Bronchus fibroblast of lung (primary cell): ENCODE data around the gene LAMC3. TPM values are rescaled to one million over a fixed set of nuclear protein-coding genes. Genes with fewer than 3 reads are reported as not detected.

Experiments used
- total RNA-seq: library from RNA; depleted of rRNA; stranded (reverse); fragments of >200 nt; gene quantifications from 2 replicates; pipeline ENCODE4 v1.2.3, GENCODE V29; 2015

LAMC3 gene
- 0.74 and 1.0 TPM in 2 replicates for total RNA-seq

GRCh38 chr9:131008909-131009618, at the start of gene LAMC3:
TSS of gene LAMC3 (plus strand) at chr9:131009174. CDS start at chr9:131009215, 41 bp downstream.

GRCh38 chr9:131096269-131097125, 87.5 kb downstream of the LAMC3 start, which contains the start of gene AIF1L:
TSS of gene AIF1L (plus strand) at chr9:131096531. CDS start at chr9:131096630, 99 bp downstream.

GRCh38 chr9:131125288-131126058, 116.5 kb downstream of the LAMC3 start, which contains the start of gene NUP214:
TSS of gene NUP214 (plus strand) at chr9:131125586. CDS start at chr9:131125705, 119 bp downstream.

Other genes with a start within 250 kb of the LAMC3 start
- gene ABL1, start 173.9 kb upstream of the LAMC3 start, total RNA-seq = 47.0 and 47.2 TPM in 2 replicates
- gene QRFP, start 112.4 kb upstream of the LAMC3 start, total RNA-seq = not detected in 2 replicates
- gene FIBCD1, start 69.9 kb upstream of the LAMC3 start, total RNA-seq = 7.9 and 11.1 TPM in 2 replicates
- under 0.01 and 0.30 TPM in 2 replicates for gene AIF1L, start 87.4 kb downstream of the LAMC3 start, total RNA-seq
- gene NUP214, start 116.4 kb downstream of the LAMC3 start, total RNA-seq = 19.3 and 21.1 TPM in 2 replicates